ENCODE results near the gene SKAP1.
"Not testable (repeated sequence)": the region's sequence is repeated elsewhere in the genome, so short reads cannot be mapped to it uniquely, and the experiment has no call there.

The SKAP1 gene

DNA sequence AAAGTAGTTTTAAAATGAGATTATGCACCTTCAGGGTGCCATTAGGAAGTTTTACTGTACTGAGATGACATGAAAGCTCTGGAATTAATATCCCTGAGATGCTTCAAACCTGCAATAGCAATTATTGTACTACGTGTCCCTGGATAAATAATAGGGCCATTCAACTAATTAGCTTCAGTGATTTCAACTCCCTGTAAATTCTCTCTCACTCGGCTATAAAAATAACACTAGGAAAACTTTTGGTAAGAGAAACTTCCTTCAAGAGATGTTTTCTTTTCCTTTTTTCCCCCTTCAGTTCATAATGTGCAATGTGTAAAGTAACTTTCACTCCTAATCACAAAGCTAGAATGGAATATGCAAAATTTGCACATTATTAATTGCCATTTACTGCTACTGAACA, 176.0 kb downstream of the SKAP1 start:
- TF ChIP-seq, protein P1, sequence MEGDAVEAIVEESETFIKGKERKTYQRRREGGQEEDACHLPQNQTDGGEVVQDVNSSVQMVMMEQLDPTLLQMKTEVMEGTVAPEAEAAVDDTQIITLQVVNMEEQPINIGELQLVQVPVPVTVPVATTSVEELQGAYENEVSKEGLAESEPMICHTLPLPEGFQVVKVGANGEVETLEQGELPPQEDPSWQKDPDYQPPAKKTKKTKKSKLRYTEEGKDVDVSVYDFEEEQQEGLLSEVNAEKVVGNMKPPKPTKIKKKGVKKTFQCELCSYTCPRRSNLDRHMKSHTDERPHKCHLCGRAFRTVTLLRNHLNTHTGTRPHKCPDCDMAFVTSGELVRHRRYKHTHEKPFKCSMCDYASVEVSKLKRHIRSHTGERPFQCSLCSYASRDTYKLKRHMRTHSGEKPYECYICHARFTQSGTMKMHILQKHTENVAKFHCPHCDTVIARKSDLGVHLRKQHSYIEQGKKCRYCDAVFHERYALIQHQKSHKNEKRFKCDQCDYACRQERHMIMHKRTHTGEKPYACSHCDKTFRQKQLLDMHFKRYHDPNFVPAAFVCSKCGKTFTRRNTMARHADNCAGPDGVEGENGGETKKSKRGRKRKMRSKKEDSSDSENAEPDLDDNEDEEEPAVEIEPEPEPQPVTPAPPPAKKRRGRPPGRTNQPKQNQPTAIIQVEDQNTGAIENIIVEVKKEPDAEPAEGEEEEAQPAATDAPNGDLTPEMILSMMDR (conservative IDR thresholded peaks at IDR 0.05; ENCODE audit: low read length): no peak
- H3K4me3 ChIP-seq (ENCODE audit: low read length): no peak overlapping the region
- DNase-seq (ENCODE audit: low read depth): no peak

DNA sequence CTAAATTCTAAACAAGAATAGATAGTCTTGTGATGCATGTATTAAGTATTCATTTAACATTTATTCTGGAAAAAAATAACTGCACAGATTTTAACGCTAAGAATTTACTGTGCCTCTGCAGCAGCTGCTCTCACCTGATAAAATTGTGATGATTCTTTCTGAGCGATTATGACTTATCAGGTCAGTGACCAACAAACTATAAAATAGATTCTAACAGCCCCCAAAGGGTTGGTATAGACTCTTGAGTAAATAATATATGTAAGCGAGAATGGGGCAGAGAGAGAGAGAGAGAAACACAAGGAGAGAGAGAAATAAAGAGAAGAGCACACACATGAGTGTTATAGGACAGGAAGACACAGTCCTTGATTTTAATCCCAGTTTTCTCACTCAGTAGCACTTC, 178.1 kb downstream of the SKAP1 start:
- TF ChIP-seq, protein P1 (conservative IDR thresholded peaks at IDR 0.05; ENCODE audit: low read length): no peak
- DNase-seq (ENCODE audit: low read depth): no peak
- H3K4me3 ChIP-seq (ENCODE audit: low read length): no peak overlapping the region

DNA sequence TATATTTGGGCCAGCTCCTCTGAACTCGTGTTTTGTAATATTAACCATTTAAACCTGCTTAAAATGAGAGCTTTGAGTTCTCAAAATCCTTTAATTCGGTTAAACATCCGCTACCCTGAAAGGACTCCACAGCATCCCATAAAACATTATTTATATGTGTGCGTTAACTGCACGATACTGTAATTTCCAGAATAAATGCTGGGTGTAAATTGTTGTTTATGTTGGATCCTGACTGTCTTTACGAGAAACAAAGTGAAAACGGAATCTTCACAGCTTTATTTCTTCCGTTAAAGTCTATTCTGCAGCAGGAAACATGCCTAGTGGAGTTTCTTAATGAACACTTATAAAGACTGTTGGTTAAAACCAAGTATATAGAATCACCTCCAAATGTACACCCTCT, 179.1 kb downstream of the SKAP1 start:
- TF ChIP-seq, protein P1 (conservative IDR thresholded peaks at IDR 0.05; ENCODE audit: low read length): no peak
- no peak for DNase-seq (ENCODE audit: low read depth)
- H3K4me3 ChIP-seq (ENCODE audit: low read length): no peak overlapping the region

DNA sequence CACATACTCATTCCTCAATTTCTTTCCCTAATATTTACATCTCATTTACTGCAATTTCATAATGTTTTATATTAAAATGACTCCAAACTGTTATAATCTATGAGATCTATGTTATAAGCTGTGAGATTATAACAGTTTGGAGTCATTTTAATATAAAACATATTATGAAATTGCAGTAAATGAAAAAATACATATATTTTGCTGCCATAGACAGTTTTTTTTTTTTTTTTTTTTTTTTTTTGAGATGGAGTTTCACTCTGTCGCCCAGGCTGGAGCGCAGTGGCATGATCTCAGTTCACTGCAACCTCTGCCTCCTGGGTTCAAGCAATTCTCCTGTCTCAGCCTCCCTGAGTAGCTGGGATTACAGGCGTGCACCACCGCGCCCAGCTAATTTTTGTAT, 180.0 kb downstream of the SKAP1 start:
- not testable (repeated sequence) for DNase-seq (ENCODE audit: low read depth); H3K4me3 ChIP-seq (ENCODE audit: low read length)

DNA sequence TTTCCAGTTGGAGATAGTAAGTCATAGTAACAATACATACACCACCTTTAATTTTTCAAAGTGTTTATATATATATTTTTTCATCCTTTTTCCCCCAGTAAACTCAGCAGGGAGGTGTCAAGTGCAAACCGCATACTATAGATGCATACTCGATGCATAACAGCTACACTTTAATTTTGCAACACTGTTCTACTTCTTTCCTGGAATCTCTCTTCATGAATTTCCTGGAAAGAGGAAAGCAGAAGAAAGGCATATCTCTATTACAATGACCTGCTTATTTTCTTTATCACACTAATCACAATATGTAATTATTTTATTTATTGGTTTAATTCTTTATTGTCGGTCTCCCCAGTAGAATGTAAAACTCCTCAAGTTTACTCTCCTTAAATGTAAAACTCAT, 182.4 kb downstream of the SKAP1 start:
- no peak overlapping the region for H3K4me3 ChIP-seq (ENCODE audit: low read length)
- TF ChIP-seq, protein P1 (conservative IDR thresholded peaks at IDR 0.05; ENCODE audit: low read length): no peak
- no peak for DNase-seq (ENCODE audit: low read depth)

DNA sequence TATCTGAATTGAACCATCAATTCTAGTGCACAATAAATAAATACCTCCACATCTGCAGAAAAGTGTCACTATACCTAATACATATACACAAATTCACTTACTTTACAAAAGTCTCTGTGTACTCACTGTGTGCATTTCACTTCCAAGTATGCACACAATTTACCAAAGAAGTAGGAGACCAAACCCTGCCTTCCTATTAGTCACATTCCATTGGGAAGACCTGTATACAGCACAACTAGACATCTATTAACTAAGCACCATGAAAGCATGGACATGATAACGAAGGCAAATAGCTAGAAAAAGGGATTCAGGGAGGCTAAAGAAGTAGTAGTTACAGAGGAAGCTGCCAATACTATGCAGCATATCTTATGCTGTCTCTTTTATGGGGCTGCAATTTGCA, 183.0 kb downstream of the SKAP1 start:
- no peak for DNase-seq (ENCODE audit: low read depth)
- no peak overlapping the region for H3K4me3 ChIP-seq (ENCODE audit: low read length)

DNA sequence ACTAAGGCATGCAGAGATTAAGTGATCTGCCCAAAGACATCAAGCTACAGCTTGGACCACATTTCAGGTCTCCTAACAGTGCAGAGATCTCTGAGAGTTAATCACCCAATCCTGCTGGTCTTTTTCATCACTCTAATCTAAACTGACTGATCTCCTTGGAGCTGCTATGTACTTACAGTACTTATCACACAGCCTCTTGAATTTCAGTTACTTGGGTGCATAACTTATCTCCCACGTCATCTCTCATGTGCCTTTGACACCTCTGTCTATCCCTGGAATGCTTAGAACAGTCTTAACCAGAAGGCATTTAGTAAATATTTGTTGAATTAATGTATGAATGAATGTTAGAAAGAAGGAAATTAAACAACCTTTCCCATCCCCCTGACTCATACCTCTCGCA, 183.4 kb downstream of the SKAP1 start:
- H3K4me3 ChIP-seq (ENCODE audit: low read length): no peak overlapping the region
- TF ChIP-seq, protein P1 (conservative IDR thresholded peaks at IDR 0.05; ENCODE audit: low read length): no peak
- DNase-seq (ENCODE audit: low read depth): peak; percentile 32

More for the DNA sequence above, 183.0 kb downstream of the SKAP1 start:
- TF ChIP-seq, protein P1 (conservative IDR thresholded peaks at IDR 0.05; ENCODE audit: low read length): no peak

DNA sequence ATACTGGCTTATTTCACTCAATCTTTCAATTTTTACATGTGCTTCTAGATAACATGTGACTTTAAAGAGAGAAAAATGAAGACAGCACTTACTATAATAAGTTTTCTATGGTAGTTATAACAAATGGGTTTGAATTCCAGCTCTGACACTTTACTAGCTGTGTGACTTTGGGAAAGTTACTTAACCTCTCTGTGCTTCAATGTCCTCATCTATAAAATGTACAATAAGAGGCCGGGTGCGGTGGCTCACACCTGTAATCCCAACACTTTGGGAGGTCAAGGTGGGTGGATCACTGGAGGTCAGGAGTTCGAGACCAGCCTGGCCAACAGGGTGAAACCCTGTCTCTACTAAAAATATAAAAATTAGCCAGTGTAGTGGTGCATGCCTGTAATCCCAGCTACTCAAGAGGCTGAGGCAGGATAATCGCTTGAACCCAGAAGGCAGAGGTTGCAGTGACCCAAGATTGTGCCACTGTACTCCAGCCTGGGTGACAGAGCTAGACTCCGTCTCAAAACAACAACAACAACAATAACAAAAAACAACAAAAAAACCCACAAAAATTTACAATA, 184.5 kb downstream of the SKAP1 start:
- not testable (repeated sequence) for DNase-seq (ENCODE audit: low read depth); H3K4me3 ChIP-seq (ENCODE audit: low read length)
